K562 (cell line): ENCODE data around the gene ZFYVE28. TPM values are rescaled to one million over a fixed set of nuclear protein-coding genes. Genes with fewer than 3 reads are reported as not detected.

Source experiments
- ARID4B ChIP-seq: sonication (generic); formaldehyde crosslinking; IDR thresholded peaks from 2 replicates; pipeline ENCODE4 v1.8.0; 2022; ENCODE audit warnings: mild to moderate bottlenecking, missing genetic modification reagents
- EGR1 ChIP-seq: fragments of 450-650 bp; conservative IDR thresholded peaks from 2 replicates; pipeline ENCODE4 v1.6.1; 2017; ENCODE audit warnings: mild to moderate bottlenecking
- SAP30 ChIP-seq: fragments of 200-600 bp; sonication (generic); IDR thresholded peaks from 2 replicates; pipeline ENCODE4 v1.6.1; 2012; ENCODE audit warnings: borderline replicate concordance, low read depth, mild to moderate bottlenecking, moderate library complexity, low read length, control low read depth, inconsistent platforms; ENCODE audit not compliant: insufficient read depth, poor library complexity, severe bottlenecking
- STAT6 ChIP-seq: sonication (generic); formaldehyde crosslinking; IDR thresholded peaks from 2 replicates; pipeline ENCODE4 v1.8.1; 2023; ENCODE audit warnings: mild to moderate bottlenecking, missing genetic modification reagents
- TRIM24 ChIP-seq, 2 experiments: fragments of 450-650 bp; IDR thresholded peaks; 2 replicates each; pipeline ENCODE4 v1.6.1; 2016
- ZBED1 ChIP-seq: IDR thresholded peaks from 2 replicates; pipeline ENCODE4 v1.6.1; 2014
- ZNF407 ChIP-seq: fragments of 450-650 bp; IDR thresholded peaks from 2 replicates; pipeline ENCODE4 v1.6.1; 2016; ENCODE audit warnings: low read depth
- polyA plus RNA-seq, 8 experiments: library from polyadenylated mRNA; depleted of rRNA in 4 of 8; stranded (reverse) in 5 of 8; unstranded in 3 of 8; fragments of >200 nt; fragmentation: Nextera tagmentation in 2 of 8; fragmentation: Illumina TruSeq in 1 of 8; extraction: Ambion mirVana in 2 of 8; extraction: Trizol in 1 of 8; gene quantifications; 2 replicates each; pipeline versions ENCODE4 v1.2.1 to v1.2.3, GENCODE V29; 2011 to 2014; ENCODE audit warnings: inconsistent platforms in 1 of 8, missing spikeins in 1 of 8
- total RNA-seq, 7 experiments: library from RNA; depleted of rRNA in 6 of 7; stranded (reverse); fragments of >200 nt in 6 of 7; fragmentation: Illumina TruSeq in 2 of 7; extraction: Trizol in 2 of 7; gene quantifications; 2 replicates each; pipeline versions ENCODE4 v1.2.1 to v1.2.3, GENCODE V29; 2011 to 2021; ENCODE audit warnings: low replicate concordance in 1 of 7

Gene ZFYVE28
- total and polyA plus RNA-seq, 9 of the 15 experiments (the other 6 are each of a cell fraction or from before 2014, with no cell fraction given): 1.3 to 24.8 (median 8.9) TPM

GRCh38 chr4:2273657-2274319, 144.7 kb downstream of the ZFYVE28 start (continued):
- TF ChIP-seq SAP30 (no peak), ZNF407 (no peak), EGR1 (no peak; the same call in 1 of the 2 replicates), TRIM24 (IDR thresholded peaks at IDR 0.05) (peak in 1 of 2 experiments; percentile 51; a peak in 1 of 4 replicates), ZBED1 (no peak), ARID4B (CRISPR knock-in tag) (no peak), STAT6 (CRISPR knock-in tag) (no peak)
